Colonic mucosa (tissue), 4 donors: ENCODE data around the gene OTUD3. TPM values are rescaled to one million over a fixed set of nuclear protein-coding genes. Genes with fewer than 3 reads are reported as not detected.

Experiments
- DNase-seq: peaks from one replicate; pipeline ENCODE4 v3.0.0-alpha.2; 2020
- H3K27ac ChIP-seq: fragments of 200-600 bp; one replicate; pipeline ENCODE4 v1.8.0; 2021
- H3K27me3 ChIP-seq: fragments of 200-600 bp; one replicate; pipeline ENCODE4 v1.8.0; 2021
- H3K36me3 ChIP-seq: fragments of 200-600 bp; one replicate; pipeline ENCODE4 v1.8.0; 2021
- H3K4me1 ChIP-seq: fragments of 200-600 bp; one replicate; pipeline ENCODE4 v1.8.0; 2021; ENCODE audit warnings: mild to moderate bottlenecking
- H3K4me3 ChIP-seq: fragments of 200-600 bp; one replicate; pipeline ENCODE4 v1.8.0; 2021
- H3K9ac ChIP-seq, 2 donors: one replicate each; pipeline ENCODE4 v1.7.0; 2013; ENCODE audit warnings: control low read depth in 2 of 2, low read depth in 2 of 2, low read length in 2 of 2
- H3K9me3 ChIP-seq: fragments of 200-600 bp; one replicate; pipeline ENCODE4 v1.8.0; 2021
- intact Hi-C: fragments of 100-400 bp; cut with DNase I; formaldehyde crosslinking; loops from one replicate; pipeline ENCODE4 v1.14.1; 2022
- total RNA-seq, 2 donors: library from RNA; stranded (reverse); fragmentation: NEBNext Ultra II Directional in 1 of 2; extraction: Animal tissue kit (Norgen Biotek cat#: 25700) in 1 of 2; gene quantifications; one replicate each; pipeline ENCODE4 v1.2.1, GENCODE V29; 2021
- TF ChIP-seq, protein P1 (sequence below): fragments of 200-600 bp; IDR thresholded peaks from one replicate; pipeline ENCODE4 v1.8.0; 2022; ENCODE audit warnings: antibody characterized with exemption, mild to moderate bottlenecking
- donor health status: healthy.
- donor health status: DM: no; HTN: no; CAD: no.
- donor health status: DM: no; HTN: no; CAD: no.

Gene OTUD3
- total RNA-seq, 2 donors from 2014 or later: 9.6 to 15.6 TPM

DNA sequence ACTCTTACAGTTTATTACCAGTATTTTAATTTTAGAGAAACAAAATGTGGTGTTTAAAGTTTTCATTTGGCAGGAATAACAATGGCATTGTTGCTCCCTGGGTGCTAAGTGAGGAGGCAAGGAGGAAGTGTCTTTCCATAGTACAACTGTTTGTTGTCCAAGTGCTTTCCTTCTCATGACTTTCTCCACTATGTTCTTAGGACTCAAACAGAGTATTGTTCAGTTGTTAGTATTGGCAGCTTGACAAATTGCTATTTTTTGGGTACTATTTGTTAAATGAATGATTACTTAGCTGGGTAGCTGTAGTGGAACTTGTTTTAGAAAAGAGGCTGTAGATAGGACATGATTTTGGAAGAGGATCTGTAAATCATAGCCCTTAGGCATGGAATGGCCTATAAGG, 7.5 kb downstream of the OTUD3 start:
- Histone ChIP-seq H3K4me3 (no peak overlapping the region), H3K4me1 (no peaks in the 10 kb centered on the region), H3K9ac (no peak overlapping the region), H3K27ac (no peak overlapping the region), H3K36me3 (peaks cover 9% of the 10 kb centered on the region), H3K27me3 (no peaks in the 10 kb centered on the region), H3K9me3 (no peaks in the 10 kb centered on the region)
- TF ChIP-seq, protein P1, sequence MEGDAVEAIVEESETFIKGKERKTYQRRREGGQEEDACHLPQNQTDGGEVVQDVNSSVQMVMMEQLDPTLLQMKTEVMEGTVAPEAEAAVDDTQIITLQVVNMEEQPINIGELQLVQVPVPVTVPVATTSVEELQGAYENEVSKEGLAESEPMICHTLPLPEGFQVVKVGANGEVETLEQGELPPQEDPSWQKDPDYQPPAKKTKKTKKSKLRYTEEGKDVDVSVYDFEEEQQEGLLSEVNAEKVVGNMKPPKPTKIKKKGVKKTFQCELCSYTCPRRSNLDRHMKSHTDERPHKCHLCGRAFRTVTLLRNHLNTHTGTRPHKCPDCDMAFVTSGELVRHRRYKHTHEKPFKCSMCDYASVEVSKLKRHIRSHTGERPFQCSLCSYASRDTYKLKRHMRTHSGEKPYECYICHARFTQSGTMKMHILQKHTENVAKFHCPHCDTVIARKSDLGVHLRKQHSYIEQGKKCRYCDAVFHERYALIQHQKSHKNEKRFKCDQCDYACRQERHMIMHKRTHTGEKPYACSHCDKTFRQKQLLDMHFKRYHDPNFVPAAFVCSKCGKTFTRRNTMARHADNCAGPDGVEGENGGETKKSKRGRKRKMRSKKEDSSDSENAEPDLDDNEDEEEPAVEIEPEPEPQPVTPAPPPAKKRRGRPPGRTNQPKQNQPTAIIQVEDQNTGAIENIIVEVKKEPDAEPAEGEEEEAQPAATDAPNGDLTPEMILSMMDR: no peak
- intact Hi-C loops: no loop called here
- DNase-seq: no peak

DNA sequence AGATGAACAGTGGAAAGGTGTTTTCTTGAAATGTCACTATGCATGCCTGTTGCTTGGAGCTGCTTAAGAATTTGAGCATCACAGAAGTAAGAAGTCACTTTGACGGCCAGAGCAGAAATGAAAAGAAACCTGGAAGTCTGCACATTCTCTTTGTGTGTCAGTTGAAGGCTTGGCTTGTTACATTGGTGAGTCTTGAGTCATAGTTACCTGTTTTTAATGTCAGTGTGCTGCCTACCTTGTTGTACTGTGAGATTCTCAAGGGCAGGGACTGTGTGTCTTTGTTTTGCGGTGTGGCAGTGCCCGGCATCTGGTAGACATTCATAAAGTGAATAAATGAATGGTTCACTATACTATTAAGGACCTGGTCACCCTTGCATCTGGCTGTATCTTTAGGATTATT, 9.9 kb downstream of the OTUD3 start:
- H3K4me1 ChIP-seq: no peaks in the 10 kb centered on the region
- peaks cover 9% of the 10 kb centered on the region for H3K36me3 ChIP-seq
- TF ChIP-seq, protein P1: no peak
- intact Hi-C loops: no loop called here
- no peak overlapping the region for H3K4me3 ChIP-seq
- no peak overlapping the region for H3K9ac ChIP-seq
- no peaks in the 10 kb centered on the region for H3K9me3 ChIP-seq
- H3K27me3 ChIP-seq: no peaks in the 10 kb centered on the region
- DNase-seq: no peak
- H3K27ac ChIP-seq: no peak overlapping the region

DNA sequence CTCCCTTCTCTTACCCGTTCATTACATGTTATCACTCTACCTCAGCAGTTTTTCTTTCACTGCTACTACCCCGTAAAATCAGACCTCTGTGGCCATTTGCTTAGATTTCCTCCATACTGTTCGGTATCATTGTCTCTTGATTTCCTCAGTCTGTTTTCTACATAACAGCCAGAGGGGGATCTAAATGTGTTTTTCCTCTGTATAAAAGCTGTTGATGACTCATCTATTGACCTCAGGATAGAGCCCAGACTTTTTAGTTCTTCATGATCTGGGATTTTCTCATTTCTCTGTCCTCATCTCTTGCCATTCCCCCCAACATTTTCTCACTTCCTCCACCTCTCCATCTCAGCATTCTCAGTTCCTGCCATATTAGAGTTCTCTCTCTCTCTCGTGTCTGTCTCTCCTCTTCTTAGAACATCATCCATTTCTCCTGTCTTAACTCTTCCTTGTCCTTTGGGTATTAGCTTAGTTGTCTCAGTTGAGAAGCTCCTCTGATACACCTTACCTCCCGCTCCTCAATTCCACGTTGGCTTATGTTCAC, 10.5 kb downstream of the OTUD3 start:
- Histone ChIP-seq H3K27ac (no peak overlapping the region), H3K27me3 (no peaks in the 10 kb centered on the region), H3K4me1 (no peaks in the 10 kb centered on the region), H3K4me3 (no peak overlapping the region), H3K36me3 (peaks cover 9% of the 10 kb centered on the region), H3K9me3 (no peaks in the 10 kb centered on the region), H3K9ac (no peak overlapping the region)
- TF ChIP-seq, protein P1: no peak
- intact Hi-C loops: no loop called here
- no peak for DNase-seq

DNA sequence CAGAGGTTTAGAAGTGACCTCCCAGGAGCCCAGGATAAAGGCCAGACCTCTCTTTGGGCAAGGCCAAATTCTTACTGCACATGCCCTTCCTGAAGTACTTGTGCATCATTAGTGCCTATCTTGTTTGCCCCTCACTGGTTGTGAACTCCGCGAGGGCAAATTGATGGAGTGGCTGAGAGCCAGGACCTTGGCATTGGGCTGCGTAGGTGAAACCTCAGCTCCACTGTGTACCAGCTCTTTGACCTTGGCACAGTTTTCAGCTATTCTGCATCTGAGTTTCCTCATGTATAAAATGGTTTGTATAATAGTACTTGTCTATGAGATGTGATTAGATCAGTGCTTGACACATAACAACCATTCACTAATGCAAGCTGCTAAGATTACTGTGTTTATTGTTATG, 11.5 kb downstream of the OTUD3 start:
- TF ChIP-seq, protein P1: no peak
- no peak for DNase-seq
- peaks cover 9% of the 10 kb centered on the region for H3K36me3 ChIP-seq
- no peak overlapping the region for H3K4me3 ChIP-seq
- intact Hi-C loops: no loop called here
- H3K27ac ChIP-seq: no peak overlapping the region
- no peaks in the 10 kb centered on the region for H3K9me3 ChIP-seq
- no peak overlapping the region for H3K9ac ChIP-seq
- H3K27me3 ChIP-seq: no peaks in the 10 kb centered on the region
- no peaks in the 10 kb centered on the region for H3K4me1 ChIP-seq

DNA sequence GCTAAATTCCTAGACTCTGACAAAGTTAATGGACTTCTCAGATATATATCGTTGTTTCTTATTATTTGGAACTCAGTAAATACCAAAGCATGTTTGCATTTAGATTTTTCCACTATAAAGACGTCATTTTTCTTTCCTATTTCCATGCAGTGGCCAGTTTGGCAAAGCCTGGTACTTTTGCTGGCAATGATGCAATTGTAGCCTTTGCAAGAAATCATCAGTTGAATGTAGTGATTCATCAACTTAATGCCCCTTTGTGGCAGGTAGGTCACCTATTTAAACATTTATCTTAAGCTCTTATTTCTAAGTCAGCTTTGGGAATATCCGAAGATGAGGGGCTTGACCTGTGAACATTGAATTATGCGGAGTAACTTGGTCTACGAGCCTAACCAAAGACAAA, 12.0 kb downstream of the OTUD3 start:
- Histone ChIP-seq H3K27ac (no peak overlapping the region), H3K9ac (no peak overlapping the region), H3K9me3 (no peaks in the 10 kb centered on the region), H3K4me1 (no peaks in the 10 kb centered on the region), H3K27me3 (no peaks in the 10 kb centered on the region), H3K36me3 (peaks cover 9% of the 10 kb centered on the region), H3K4me3 (no peak overlapping the region)
- intact Hi-C loops: no loop called here
- TF ChIP-seq, protein P1: no peak
- no peak for DNase-seq

DNA sequence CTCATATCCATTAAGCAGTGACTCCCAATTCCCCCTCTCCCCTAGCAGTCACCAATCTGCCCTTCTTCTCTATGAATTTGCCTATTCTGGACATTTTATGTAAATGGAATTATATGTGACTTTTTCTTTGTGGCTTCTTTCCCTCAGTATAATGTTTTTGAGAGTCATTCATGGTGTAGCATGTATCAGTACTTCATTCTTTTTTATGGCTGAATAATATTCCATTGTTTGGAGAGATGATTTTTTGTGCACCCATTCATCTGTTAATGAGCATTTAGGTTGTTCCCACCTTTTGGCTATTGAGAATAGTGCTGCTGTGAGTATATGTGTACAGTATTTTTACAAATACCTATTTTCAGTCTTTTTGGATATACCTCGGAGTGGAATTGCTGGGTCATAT, 19.5 kb downstream of the OTUD3 start:
- Histone ChIP-seq H3K9ac (no peak overlapping the region), H3K4me3 (no peak overlapping the region), H3K27me3 (no peaks in the 10 kb centered on the region), H3K27ac (no peak overlapping the region), H3K36me3 (no peaks in the 10 kb centered on the region), H3K4me1 (no peaks in the 10 kb centered on the region), H3K9me3 (no peaks in the 10 kb centered on the region)
- no peak for DNase-seq
- TF ChIP-seq, protein P1: no peak
- intact Hi-C loops: no loop called here
